Measurements from ENCODE around the gene MYO15A.

GRCh38 chr17:18208092-18208491 lies 99.5 kb downstream of the MYO15A start:
- TF ChIP-seq POLR2A (IDR thresholded peaks at IDR 0.05) (no peak), EP300 (IDR thresholded peaks at IDR 0.05) (no peak)
